Smooth muscle cell (in vitro differentiated cells): ENCODE data around the gene SLC12A7. TPM values are rescaled to one million over a fixed set of nuclear protein-coding genes. Genes with fewer than 3 reads are reported as not detected.

ENCODE experiments used
- DNase-seq: peaks from one replicate; lab custom pipeline; 2025; ENCODE audit not compliant: unreplicated experiment; lab: John Stamatoyannopoulos, UW
- H2AFZ ChIP-seq: fragments of 200-600 bp; sonication (generic); 2 replicates; pipeline ENCODE4 v1.6.0; 2016; ENCODE audit warnings: antibody characterized with exemption, low read depth, mild to moderate bottlenecking
- H3F3A ChIP-seq: fragments of 200-600 bp; sonication (generic); 2 replicates; pipeline ENCODE4 v1.6.0; 2017; ENCODE audit warnings: antibody characterized with exemption, low read depth
- H3K27ac ChIP-seq: fragments of 200-600 bp; sonication (generic); 2 replicates; pipeline ENCODE4 v1.5.1; 2016; ENCODE audit warnings: low read depth, mild to moderate bottlenecking
- H3K27me3 ChIP-seq: fragments of 200-600 bp; sonication (generic); 2 replicates; pipeline ENCODE4 v1.6.1; 2016; ENCODE audit warnings: low read depth, mild to moderate bottlenecking
- H3K36me3 ChIP-seq: fragments of 200-600 bp; sonication (generic); 2 replicates; pipeline ENCODE4 v1.5.1; 2016; ENCODE audit warnings: low read depth
- H3K4me1 ChIP-seq: fragments of 200-600 bp; sonication (generic); 2 replicates; pipeline ENCODE4 v1.5.1; 2016; ENCODE audit warnings: low read depth
- H3K4me2 ChIP-seq: fragments of 200-600 bp; sonication (generic); 2 replicates; pipeline ENCODE4 v1.6.0; 2016; ENCODE audit warnings: mild to moderate bottlenecking
- H3K4me3 ChIP-seq: fragments of 200-600 bp; sonication (generic); 2 replicates; pipeline ENCODE4 v1.5.1; 2016; ENCODE audit warnings: mild to moderate bottlenecking
- H3K79me2 ChIP-seq: fragments of 200-600 bp; sonication (generic); 2 replicates; pipeline ENCODE4 v1.6.0; 2016; ENCODE audit warnings: low read depth, mild to moderate bottlenecking
- H3K9ac ChIP-seq: fragments of 200-600 bp; sonication (generic); 2 replicates; pipeline ENCODE4 v1.6.0; 2016; ENCODE audit warnings: low read depth
- H3K9me3 ChIP-seq: fragments of 200-600 bp; sonication (generic); replicated peaks from 2 replicates; pipeline ENCODE4 v1.5.1; 2016; ENCODE audit warnings: low read depth
- H4K20me1 ChIP-seq: fragments of 200-600 bp; sonication (generic); 2 replicates; pipeline ENCODE4 v1.6.0; 2016; ENCODE audit warnings: low read depth
- WGBS: methylation state at CpG from one replicate; pipeline ENCODE4 v1.1.7; 2016; ENCODE audit warnings: low lambda C conversion rate; 5-methylcytosine and 5-hydroxymethylcytosine counted together
- polyA plus RNA-seq: library from polyadenylated mRNA; unstranded; fragments of >200 nt; fragmentation: Nextera tagmentation; extraction: Ambion mirVana; gene quantifications from 2 replicates; pipeline ENCODE4 v1.2.1, GENCODE V29; 2016
- total RNA-seq: library from RNA; depleted of rRNA; stranded (reverse); fragments of >200 nt; gene quantifications from 2 replicates; pipeline ENCODE4 v1.2.3, GENCODE V29; 2014
- TF ChIP-seq, protein P1 (sequence below): fragments of 200-600 bp; sonication (generic); IDR thresholded peaks from 2 replicates; pipeline ENCODE4 v1.5.1; 2017; ENCODE audit warnings: borderline replicate concordance, mild to moderate bottlenecking, antibody characterized with exemption; ENCODE audit not compliant: insufficient read depth, poor library complexity, severe bottlenecking

Gene SLC12A7
- total and polyA plus RNA-seq, 2 experiments from 2014 or later: 6.1 to 15.2 TPM

DNA sequence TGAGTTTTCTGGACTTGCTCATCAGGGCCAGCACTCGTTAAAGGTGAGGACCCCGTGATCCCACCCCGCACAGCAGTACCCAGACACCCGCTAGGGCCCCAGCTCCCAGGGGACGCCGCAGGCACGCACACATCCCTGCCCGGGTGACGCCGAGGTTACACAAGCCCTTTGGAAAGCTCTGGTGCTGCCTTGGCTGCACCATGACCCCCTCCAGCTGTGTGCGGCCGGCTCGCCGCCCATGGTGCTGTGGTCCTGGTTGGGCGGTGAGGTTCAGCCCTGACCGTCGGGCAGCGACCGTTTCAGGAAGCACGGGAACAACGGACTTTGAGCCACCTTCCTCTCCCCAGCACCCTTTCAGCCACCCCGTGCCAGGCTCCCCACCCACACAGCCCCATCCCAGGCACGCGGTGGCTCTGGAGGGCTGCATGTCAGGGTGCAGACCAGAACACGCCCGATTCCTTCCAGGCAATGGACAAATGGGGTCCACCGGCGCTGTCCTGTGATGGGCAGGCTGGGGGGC, 7.5 kb upstream of the SLC12A7 start:
- 95% methylated on average over 28 of the region's 28 CpGs for WGBS
- Histone ChIP-seq H3K27me3 (no peaks in the 10 kb centered on the region), H3K27ac (no peak overlapping the region)

DNA sequence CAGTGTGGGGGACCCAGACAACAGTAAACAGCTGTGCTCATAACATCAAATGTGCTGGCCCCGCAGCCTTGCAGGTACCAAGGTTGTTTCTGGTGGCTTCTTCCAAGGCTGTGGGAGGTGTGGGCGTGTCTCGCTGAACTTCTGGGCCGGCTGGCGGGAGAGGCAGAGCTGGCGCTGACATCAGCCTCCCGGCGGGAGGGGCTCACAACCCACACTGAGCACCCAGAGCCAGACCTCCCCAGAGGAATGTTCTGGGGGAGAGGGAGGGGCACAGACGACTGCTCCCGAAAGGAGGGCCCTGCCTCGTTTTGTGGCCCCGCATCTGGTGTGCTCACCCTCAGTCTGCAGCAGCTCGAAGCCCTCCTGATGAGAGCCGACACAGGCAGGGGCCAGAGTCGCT, 6.9 kb upstream of the SLC12A7 start:
- no peaks in the 10 kb centered on the region for H3K27me3 ChIP-seq

More for the DNA sequence above, 7.5 kb upstream of the SLC12A7 start:
- no peaks in the 10 kb centered on the region for H3K36me3 ChIP-seq
- H3K9me3 ChIP-seq: no peaks in the 10 kb centered on the region
- peak overlapping the region; percentile 48 for H3K4me2 ChIP-seq
- DNase-seq: no peak
- H3K4me3 ChIP-seq: no peak overlapping the region
- no peaks in the 10 kb centered on the region for H4K20me1 ChIP-seq
- no peak overlapping the region for H3K9ac ChIP-seq
- H3K79me2 ChIP-seq: no peaks in the 10 kb centered on the region
- H3K4me1 ChIP-seq: peaks cover 13% of the 10 kb centered on the region
- TF ChIP-seq, protein P1, sequence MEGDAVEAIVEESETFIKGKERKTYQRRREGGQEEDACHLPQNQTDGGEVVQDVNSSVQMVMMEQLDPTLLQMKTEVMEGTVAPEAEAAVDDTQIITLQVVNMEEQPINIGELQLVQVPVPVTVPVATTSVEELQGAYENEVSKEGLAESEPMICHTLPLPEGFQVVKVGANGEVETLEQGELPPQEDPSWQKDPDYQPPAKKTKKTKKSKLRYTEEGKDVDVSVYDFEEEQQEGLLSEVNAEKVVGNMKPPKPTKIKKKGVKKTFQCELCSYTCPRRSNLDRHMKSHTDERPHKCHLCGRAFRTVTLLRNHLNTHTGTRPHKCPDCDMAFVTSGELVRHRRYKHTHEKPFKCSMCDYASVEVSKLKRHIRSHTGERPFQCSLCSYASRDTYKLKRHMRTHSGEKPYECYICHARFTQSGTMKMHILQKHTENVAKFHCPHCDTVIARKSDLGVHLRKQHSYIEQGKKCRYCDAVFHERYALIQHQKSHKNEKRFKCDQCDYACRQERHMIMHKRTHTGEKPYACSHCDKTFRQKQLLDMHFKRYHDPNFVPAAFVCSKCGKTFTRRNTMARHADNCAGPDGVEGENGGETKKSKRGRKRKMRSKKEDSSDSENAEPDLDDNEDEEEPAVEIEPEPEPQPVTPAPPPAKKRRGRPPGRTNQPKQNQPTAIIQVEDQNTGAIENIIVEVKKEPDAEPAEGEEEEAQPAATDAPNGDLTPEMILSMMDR: no peak
- H3F3A ChIP-seq: peaks cover 2% of the 10 kb centered on the region
- no peak overlapping the region for H2AFZ ChIP-seq

DNA sequence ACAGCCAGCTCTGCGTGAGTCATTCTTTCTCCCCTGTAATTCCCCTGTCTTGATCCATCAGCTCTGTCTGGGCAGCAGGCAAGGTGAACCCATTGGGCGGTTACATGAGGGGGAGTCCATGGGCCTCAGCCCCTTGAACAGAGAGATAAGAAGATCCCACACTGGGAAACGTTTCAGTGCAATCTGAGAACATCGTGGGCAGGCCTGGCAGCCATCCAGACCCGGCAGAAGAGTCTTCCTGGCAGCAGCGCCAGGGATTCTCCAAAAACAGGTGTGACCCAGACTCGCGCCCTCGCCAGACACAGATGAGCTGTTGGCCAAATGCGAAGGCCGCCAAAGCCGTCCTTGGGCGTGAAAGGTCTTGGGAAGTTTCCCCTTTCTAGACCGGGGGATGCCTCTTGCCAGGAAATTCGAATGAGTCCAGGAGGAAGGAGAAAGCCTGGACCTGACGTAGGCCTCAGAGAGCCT, 6.4 kb upstream of the SLC12A7 start:
- no peak overlapping the region for H3K9ac ChIP-seq
- WGBS: 49% methylated on average over 16 of the region's 16 CpGs
- H3K27ac ChIP-seq: peak overlapping the region; percentile 76

More for the DNA sequence above, 6.9 kb upstream of the SLC12A7 start:
- peaks cover 2% of the 10 kb centered on the region for H3F3A ChIP-seq
- TF ChIP-seq, protein P1: no peak
- 24% methylated on average over 15 of the region's 15 CpGs for WGBS
- H3K4me1 ChIP-seq: peaks cover 13% of the 10 kb centered on the region
- no peaks in the 10 kb centered on the region for H3K36me3 ChIP-seq
- H3K9ac ChIP-seq: no peak overlapping the region
- H4K20me1 ChIP-seq: no peaks in the 10 kb centered on the region
- H2AFZ ChIP-seq: no peak overlapping the region
- H3K9me3 ChIP-seq: no peaks in the 10 kb centered on the region
- H3K79me2 ChIP-seq: no peaks in the 10 kb centered on the region
- peak overlapping the region; percentile 76 for H3K27ac ChIP-seq
- peak overlapping the region; percentile 48 for H3K4me2 ChIP-seq
- DNase-seq: peak; percentile 16
- no peak overlapping the region for H3K4me3 ChIP-seq

More for the DNA sequence above, 6.4 kb upstream of the SLC12A7 start:
- H3K9me3 ChIP-seq: no peaks in the 10 kb centered on the region
- H3K27me3 ChIP-seq: no peaks in the 10 kb centered on the region
- no peaks in the 10 kb centered on the region for H3K36me3 ChIP-seq
- DNase-seq: no peak
- TF ChIP-seq, protein P1: no peak
- H3K79me2 ChIP-seq: no peaks in the 10 kb centered on the region
- H3K4me1 ChIP-seq: peaks cover 13% of the 10 kb centered on the region
- peaks cover 2% of the 10 kb centered on the region for H3F3A ChIP-seq
- H3K4me2 ChIP-seq: peak overlapping the region; percentile 48
- H2AFZ ChIP-seq: no peak overlapping the region
- no peaks in the 10 kb centered on the region for H4K20me1 ChIP-seq
- no peak overlapping the region for H3K4me3 ChIP-seq
